ENCODE measurements around the gene GRIPAP1.

The GRIPAP1 gene

GRCh38 chrX:48958635-48959094, 43.4 kb downstream of the GRIPAP1 start:
- peak; percentile 64 for DNase-seq

DNA sequence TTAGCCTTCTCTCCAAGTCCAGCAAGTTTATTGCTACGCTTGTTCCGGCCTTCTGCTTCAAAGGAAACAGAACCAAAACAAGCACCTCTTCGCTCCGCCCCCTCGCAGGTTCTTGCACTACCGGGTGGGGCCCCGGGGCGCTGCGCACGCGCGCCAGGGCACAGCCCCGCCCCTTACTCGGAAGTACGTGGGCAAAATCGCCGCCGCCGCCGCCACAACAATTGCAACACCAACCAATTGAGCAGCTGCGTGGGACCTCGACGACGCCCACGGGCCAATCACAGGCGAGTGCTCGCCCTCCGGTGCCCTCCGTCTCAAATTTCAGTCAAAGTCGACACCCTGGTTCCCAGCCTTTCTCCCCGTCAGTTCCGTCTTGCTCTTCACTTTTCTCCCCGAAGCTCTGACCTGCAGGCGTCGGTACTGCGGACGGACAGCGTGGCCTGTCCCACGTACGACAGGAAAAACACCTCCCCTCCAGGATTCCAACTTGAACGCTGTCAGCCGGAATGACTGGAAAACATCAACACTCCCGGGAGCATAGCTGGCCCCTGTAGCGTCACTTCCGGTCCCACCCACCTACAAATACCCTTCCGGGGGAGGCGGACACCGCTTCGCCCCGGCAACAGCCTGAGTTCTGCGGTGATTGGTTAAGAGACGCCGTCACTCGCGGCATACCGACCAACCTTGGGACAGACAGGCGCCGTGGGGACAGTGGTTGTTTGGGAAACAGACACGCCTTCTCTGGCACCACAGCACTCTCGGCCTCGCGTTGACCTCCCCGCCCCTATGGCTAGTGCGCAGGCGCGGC, 44.0 kb downstream of the GRIPAP1 start:
- DNase-seq, result peak; percentile 96

- DNase-seq, result peak; percentile 78
Observed at GRCh38 chrX:48957477-48957826, 44.6 kb downstream of the GRIPAP1 start, which contains the start of gene OTUD5. OTUD5 (minus strand) TSS chrX:48957607; CDS start chrX:48957570, 37 bp downstream.

- no peak for DNase-seq
Observed at GRCh38 chrX:48956728-48957414, 45.2 kb downstream of the GRIPAP1 start.

- no peak for DNase-seq
Observed at GRCh38 chrX:48948589-48948988, 53.5 kb downstream of the GRIPAP1 start.

DNA sequence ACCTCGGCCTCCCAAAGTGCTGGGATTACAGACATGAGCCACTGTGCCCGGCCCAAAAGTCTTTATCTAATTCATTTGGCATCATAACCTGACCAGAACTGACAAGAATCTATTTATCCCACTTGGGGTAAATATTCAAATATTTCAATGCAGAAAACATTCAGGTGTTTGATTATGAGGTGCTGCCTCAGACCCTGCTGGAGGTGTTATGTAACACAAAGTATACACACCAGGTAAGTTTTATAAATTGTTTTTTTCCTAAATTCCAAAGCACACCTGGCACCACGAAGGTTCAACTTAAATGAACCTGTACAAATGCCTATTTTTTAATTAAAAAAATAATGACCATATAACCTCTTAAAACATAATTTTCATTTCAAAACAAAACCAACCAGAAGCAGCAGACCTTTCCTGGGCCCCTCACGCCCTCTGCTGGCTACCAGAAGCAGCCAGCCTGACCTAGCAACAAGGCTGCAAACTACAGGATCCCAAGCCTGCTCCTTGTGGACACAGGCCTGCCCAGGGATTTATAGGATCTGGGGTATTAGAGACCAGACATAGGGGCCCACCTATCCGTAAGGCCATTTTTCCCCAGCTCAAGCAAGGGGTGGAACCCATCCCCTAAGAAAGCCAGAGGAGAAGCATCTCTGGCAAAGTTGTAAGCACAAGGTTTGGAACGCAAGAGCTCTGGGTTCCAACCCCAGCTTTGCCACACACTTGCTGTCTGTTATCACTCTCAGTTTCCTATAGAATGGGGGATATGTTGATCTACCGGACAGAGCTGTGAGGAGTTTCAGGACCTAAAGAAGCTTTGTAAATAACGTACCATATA, 56.3 kb downstream of the GRIPAP1 start:
- DNase-seq, result peak; percentile 6

GRCh38 chrX:48942895-48943294, 59.2 kb downstream of the GRIPAP1 start:
- DNase-seq, result no peak

DNA sequence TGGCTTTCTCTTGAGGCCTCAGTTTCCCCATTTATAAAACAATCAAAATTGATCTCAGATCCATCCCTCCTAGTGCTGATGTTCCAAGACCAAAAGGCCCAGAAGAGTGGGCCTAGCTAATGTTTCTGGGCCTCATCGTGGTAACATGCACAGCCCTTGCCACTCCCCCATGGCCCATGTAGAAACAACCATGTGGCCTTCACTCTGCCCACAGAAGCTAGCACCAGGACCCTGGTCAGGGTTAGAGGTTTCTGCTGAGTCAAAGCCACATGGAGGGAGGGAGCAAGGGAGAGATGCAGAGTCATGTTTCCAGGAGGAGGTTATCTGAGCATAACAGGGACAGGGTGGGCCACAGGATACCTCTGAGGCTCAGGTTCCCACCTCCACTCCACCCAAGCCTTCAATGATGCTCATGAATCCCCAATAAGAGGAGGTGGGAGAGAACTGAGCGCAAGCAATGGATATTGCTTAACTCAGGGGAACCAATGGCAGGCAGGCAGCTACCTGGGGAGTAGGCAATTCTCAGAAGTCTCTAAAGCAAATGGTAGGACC, 61.6 kb downstream of the GRIPAP1 start:
- no peak for DNase-seq

DNA sequence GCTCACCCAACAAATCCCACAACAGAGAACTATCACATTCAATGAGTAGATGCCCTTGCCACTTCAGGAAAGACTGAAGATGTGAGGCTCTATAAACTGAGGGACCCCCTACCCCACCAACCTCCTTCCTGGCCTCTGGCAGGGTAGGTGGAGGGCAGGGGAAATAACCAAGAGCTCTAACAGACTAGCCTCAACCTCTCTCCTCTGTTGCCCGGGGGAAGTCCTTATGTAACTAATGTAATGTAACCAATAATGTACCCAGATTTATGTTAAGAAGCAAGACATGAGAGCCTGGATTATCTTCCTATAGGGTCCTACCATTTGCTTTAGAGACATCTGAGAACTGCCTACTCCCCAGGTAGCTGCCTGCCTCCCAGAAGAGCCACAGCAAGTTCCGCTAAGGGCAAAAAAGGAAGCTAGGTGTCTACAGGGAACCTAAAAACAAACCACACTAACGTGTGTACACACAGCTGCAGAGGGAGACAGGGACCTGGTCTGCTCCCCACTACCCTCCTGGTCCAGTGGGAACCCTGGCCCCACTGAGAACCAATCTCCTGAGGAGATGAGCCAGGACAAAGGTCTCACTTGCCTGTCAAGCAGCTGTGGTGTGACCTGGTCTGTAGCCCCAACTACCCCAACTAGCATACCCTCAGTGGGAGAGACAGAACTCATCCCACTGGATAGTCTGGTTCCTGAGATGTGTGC, 62.4 kb downstream of the GRIPAP1 start:
- no peak for DNase-seq

GRCh38 chrX:48938721-48939425, 63.2 kb downstream of the GRIPAP1 start:
- no peak for DNase-seq

- no peak for DNase-seq
Observed at GRCh38 chrX:48937054-48937907, 64.8 kb downstream of the GRIPAP1 start.

DNA sequence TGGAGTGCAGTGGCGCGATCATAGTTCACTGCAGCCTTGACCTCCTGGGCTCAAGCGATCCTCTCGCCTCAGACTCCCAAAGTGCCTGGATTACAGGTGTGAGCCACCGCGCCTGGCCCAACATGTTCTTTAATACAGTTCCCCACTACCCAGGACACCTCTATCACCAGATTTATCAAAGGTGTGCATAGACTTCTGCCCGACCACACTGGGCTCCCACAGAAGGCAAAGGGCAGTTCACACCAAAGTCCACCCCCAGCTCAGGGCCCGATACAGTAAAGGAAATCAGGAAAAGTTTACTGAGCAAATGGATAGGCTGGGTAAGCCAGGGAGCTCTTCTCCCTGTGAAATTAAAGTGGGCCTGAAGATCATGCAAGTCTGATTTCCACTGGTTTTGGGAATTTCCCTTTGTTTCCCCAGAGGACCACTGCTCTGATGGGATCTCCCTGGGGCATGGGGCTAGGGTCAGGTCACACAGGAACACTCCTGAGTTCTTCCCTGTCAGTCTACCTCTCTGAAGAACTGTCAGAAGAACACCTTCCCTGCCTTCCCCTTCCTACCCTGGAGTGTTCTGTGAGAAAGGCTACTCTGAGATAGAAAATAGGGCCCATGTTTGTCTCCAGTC, 65.5 kb downstream of the GRIPAP1 start:
- DNase-seq, result no peak

DNA sequence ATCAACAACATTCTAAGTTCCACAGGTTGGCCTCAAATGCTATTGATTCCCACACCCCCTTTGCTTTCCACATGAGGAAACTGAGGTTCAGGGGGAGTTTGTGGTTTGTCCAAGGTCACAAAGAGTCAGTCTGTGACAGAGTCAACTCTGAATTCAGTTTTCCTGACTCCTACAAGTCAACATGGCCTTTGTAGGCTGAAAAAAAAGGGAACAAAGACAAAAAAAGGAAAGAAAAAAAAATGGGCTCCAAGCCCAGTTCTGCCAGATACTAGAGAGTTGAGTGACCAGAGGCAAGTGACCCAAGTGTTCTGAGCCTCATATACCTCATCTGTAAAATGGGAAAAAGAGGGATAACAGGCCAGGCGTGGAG, 66.8 kb downstream of the GRIPAP1 start:
- no peak for DNase-seq

- no peak for DNase-seq
Observed at GRCh38 chrX:48934581-48935300, 67.3 kb downstream of the GRIPAP1 start.

DNA sequence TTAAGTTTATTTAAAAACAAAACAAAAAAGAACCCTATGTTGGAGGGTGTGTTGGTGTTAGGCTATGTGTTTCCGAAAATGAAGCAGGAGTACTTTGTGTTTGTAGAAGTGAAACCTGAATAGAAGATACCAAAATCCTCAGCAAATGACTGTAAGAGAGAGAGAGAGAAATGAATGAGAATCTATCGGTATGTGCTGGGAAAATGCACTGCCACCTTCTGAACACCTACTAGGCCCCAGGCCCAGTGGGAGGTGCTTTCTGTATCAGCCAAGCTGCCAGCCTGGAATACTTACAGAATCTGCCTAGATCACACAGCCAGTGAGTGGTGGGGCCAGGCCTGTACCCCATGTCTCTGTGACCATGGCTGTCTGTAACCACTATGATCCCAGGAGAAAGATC, 68.3 kb downstream of the GRIPAP1 start:
- DNase-seq, result no peak

DNA sequence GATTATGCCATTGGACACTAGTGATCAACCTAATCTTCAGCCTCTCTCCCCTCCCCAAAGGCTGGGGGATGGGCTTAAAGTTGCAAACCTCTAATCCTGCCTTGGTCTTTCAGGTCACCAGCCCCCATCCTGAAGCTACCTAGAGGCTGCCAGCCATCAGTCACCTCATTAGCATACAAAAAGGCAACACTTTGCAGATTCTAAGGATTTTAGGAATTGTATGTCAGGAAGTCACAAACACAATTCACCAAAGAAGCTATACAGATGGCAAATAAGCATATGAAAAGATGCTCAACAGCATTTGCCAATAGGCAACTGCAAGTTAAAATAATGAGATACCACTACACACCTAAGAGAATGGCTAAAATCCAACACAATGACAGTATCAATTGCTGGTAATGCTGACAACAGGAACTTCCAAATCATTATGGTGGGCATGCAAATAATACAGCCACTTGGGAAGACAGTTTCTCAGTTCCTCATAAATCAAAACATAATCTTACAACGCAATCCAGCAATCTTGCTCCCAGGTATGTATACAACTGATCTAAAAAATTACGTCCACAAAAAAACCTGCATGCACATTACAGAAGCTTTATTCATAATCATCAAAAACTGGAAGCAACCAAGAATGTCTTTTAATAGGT, 74.2 kb downstream of the GRIPAP1 start:
- no peak for DNase-seq

DNA sequence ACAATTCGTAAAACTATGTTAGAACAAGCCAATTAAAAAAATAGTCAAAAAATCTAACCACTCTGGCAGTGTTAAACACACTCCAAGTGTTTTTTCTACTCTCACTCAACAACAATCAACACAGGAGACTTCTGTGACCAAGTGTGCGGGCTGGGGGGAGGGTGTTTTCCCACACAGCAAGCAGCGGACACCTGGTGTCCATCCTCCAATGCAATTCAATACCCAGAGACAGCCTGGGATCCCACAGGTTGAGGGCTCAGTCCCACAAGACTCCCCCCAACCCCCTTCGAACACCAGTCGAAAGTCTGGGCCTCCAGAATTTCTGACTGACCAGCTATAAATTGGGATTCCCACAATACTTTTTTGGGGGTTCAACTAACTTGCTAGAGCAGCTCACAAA, 74.9 kb downstream of the GRIPAP1 start:
- no peak for DNase-seq

- DNase-seq, result no peak
Observed at GRCh38 chrX:48924270-48924669, 77.8 kb downstream of the GRIPAP1 start.

GRCh38 chrX:48923771-48924170, 78.3 kb downstream of the GRIPAP1 start:
- DNase-seq, result no peak
